Measurements from ENCODE around the gene AKT2. TPM values are rescaled to one million over a fixed set of nuclear protein-coding genes. Genes with fewer than 3 reads are reported as not detected.

Gene AKT2
- total RNA-seq: 116 and 143 TPM in 2 replicates

DNA sequence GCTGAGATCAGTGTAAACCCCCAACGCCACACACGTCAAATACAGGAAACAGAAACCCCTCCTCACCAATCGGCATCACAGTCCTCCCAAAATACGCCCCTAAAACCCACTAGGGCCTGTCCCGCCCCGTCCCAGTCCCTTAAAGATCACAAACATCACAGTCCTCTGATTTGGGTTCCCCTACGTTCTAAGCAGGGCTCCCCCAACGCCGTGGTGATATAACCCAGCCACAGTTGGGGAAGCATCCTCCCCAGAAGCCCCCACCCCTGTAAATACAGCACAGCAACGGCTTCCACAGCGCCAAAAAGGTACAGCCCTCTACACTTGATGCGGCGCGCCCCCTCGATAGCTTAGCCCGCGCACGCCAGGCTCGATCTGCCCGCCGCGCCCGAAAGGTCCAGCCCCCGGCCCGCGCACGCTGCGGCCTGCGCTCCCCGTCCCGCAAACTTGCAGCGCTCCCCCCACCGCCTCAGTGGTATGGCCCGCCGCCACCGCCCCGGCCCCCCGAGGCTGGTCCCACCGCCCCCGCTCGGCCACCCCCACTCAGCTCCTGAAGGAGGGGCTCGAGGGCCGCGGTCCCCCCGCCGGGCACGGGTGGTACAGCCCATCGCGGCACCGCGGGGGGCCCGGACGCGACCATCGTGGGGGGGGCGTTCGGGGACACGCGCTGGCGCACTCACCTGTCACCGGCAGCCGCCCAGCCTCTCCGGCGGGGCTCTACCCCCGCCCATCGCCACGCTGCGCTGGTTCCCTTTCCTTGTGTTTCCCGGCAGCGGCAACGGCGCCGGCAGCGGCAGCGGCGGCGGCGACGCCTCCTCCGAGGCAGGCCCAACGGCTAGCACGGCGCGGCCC, at the start of gene AKT2:
TSS of gene AKT2 (minus strand) at position 845 of the 852 bp plus-strand sequence. CDS start 20,078 bp downstream, outside the sequence.

DNA sequence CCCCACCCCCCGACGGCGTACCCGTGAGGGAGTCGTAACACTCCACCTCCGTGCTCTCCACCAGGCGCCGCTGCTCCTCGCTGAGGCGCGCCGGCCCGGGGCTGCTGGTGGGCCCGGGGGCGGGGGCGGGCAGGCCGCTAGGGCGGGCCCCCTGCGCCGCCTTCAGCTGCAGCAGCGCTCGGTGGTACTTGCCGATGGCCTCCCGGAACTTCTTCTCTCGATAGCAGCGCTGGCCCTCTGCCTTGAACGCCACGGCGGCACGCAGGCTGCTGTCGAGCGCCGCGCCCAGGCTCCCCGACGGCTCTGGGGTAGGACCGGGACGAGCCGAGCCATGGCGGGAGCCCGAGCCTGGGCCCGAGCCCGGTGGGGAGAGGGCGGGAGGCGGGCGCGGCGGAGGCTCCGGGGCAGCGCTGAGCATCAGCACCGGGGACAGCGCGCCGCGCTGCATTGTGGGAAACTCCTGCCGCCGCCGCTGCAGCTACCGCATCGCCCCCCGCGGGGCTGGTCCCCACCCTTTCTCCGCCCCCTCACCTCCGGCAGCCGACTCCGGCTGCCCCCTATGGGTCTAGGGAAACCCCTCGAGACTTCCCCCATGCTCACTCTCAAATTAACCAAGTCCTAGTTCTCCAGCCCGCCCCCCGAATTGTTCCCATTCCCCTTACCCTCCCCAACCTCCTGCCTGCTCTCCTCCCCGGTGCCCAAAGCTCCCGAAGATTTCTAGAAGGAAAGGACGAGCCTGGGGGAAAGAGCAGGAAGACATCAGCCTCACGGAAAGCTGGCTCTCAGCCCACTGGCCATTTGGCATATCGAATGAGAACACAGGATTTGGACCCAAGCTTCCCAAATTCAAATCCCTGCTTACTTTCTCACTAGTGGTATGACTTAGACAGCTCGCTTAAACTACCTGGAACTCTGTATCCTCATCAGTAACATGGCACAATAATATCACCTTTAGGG, 66.9 kb downstream of the AKT2 start, which contains the start of gene TTC9B:
TSS of gene TTC9B (minus strand) at position 451 of the 957 bp plus-strand sequence. CDS start at position 448, 3 bp downstream.

DNA sequence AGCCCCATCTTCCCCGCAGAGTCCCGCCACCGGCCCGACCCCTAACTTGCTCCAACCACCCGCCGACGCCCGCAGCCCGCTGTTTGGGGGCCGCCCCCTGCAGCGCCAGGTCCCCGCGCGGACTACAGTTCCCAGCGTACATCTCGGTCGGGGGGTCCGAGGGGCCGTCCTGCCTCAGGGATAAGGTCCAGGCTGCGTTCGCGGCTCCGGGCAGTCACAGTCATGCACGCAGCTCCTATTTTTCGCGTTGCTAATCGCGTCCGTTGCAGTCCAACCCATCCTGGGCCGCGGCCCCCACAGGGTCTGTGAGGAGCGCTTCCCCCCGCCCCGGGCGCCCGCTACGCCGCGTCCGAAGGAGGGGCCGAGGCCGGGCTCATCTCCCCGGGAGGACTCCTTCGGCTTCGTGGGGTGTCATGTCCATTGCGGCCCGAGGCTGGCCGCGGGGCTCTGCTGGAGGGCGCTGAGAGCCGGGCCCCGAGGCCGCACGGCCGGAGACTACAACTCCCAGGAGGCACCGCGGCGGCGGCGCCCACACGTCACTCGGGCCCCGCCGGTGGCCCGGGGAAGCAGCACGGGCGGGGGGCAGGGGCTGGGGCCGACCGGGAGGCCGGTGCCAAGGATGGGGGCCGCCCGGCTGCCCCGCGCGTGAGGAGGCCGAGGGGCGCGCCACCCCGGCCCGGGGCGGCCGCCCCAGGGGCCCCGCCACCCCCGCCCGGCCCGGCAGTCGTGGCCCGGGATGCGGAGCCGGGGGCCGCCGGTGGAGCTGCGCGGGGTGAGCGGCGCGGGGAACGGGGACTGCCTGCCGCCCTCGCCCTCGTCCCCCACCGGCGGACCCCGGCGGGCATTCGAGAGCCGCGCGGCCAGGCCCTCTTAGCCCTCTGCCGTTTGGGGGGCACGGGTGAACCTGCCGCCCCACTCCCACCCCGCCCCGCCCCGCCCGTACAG, 94.0 kb downstream of the AKT2 start, which contains the start of gene MAP3K10:
TSS of gene MAP3K10 (plus strand) at position 536 of the 945 bp plus-strand sequence. CDS start 606 bp downstream, outside the sequence.

Small RNA genes within 50 kb of the gene (small RNA-seq; reads per million reads assigned to genes)
- 44.7 reads per million, percentile 98 among the genes with 10 or more reads in this experiment for gene MIR641
- gene RNU6-945P: not detected

Other genes starting within 250 kb of the AKT2 start
- gene ZNF780B, start 229.1 kb downstream of the AKT2 start, total RNA-seq: 11.0 and 14.1 TPM in 2 replicates
- 11.7 and 14.7 TPM in 2 replicates for gene ZNF780A, start 194.4 kb downstream of the AKT2 start, total RNA-seq
- 4.8 and 9.0 TPM in 2 replicates for gene MAP3K10, start 93.9 kb downstream of the AKT2 start, total RNA-seq
- not detected in 2 replicates for gene TTC9B, start 67.0 kb downstream of the AKT2 start, total RNA-seq
- 0.20 TPM in 1 of 2 replicates, not detected in the other for gene CCNP, start 58.7 kb downstream of the AKT2 start, total RNA-seq
- 4.8 and 8.6 TPM in 2 replicates for gene C19orf47, start 63.1 kb upstream of the AKT2 start, total RNA-seq
- 105 and 167 TPM in 2 replicates for gene PLD3, start 63.4 kb upstream of the AKT2 start, total RNA-seq
- gene HIPK4, start 104.8 kb upstream of the AKT2 start, total RNA-seq: under 0.01 and 0.20 TPM in 2 replicates
- gene PRX, start 128.0 kb upstream of the AKT2 start, total RNA-seq: 0.98 and 1.5 TPM in 2 replicates
- 13.3 and 14.0 TPM in 2 replicates for gene SERTAD1, start 140.6 kb upstream of the AKT2 start, total RNA-seq
- 16.2 and 20.1 TPM in 2 replicates for gene SERTAD3, start 159.0 kb upstream of the AKT2 start, total RNA-seq
- gene BLVRB, start 180.4 kb upstream of the AKT2 start, total RNA-seq: 52.8 and 101 TPM in 2 replicates
- 0.37 and 0.39 TPM in 2 replicates for gene SPTBN4, start 181.7 kb upstream of the AKT2 start, total RNA-seq

Measured in subcutaneous preadipocyte (primary cell).